Measurements from ENCODE around the gene C1QTNF9. TPM values are rescaled to one million over a fixed set of nuclear protein-coding genes. Genes with fewer than 3 reads are reported as not detected.

Gene C1QTNF9
- polyA plus RNA-seq, 1 experiment, result not detected

Other genes with a start within 250 kb of the C1QTNF9 start
- 3.0 and 3.6 TPM in 2 replicates for gene SPATA13, start 148.9 kb upstream of the C1QTNF9 start, polyA plus RNA-seq (2011; rRNA removed)
- gene PARP4, start 203.2 kb downstream of the C1QTNF9 start, polyA plus RNA-seq (2011; rRNA removed), result 46.5 and 63.5 TPM in 2 replicates